ENCODE data around the gene EIF1. TPM values are rescaled to one million over a fixed set of nuclear protein-coding genes. Genes with fewer than 3 reads are reported as not detected.

EIF1 gene
- total and polyA plus RNA-seq, 10 donors, result 313 to 897 (median 613) TPM

DNA sequence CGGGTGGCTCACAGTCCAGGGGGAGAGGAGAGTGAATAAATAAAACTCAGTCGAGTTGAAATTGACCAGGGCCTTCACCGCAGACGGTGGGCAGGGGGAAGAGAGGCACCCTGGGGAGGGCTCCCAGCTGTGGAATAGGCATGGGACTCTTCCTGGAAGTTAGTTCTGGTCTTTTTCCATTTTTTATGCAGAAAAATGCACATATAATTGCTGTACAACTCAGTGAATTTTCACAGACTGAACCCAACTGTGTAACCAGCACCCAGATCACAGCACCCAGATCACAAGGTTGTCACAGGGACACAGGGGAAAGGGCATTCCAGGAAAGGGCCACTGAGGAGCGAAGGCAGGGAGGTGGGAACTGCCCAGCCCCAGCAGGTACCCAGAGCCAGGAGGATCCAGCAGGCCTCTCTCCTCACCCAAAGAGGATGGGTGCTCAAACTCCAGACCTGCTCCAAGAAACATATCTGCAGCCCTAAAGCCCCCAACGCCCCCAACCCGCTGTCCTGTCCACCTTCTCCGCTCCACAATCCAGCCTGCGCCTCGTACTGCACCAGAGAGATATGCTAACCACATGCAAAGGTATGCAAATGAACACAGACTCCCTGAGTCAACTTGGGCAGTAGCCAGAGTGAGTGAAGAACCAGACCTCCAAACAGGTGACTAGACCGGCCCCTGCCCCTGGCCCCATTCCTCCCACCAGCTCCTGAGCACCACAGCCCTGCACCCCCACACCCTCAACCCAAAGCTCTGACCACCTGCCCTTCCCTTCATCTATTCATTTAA, 29.1 kb upstream of the EIF1 start:
- no peak overlapping the region for H3K27ac ChIP-seq
- H3K4me1 ChIP-seq, result peaks cover 2 to 12% (median 6%) of the 10 kb centered on the region in 6 donors
- H3K9me3 ChIP-seq, result no peaks in the 10 kb centered on the region
- intact Hi-C loops (cut with DNase I; ENCODE audit: low total_unique reads), result loop anchor here (5.0 kb wide), 2 partner anchors 107 to 802 kb away; no protein-coding TSS in a partner anchor
- no peak overlapping the region for H3K4me3 ChIP-seq
- DNase-seq, result no peak
- TF ChIP-seq POLR2A (IDR thresholded peaks at IDR 0.05), result no peak
- no peak for TF ChIP-seq POLR2AphosphoS5 (IDR thresholded peaks at IDR 0.05)
- TF ChIP-seq, protein P1, sequence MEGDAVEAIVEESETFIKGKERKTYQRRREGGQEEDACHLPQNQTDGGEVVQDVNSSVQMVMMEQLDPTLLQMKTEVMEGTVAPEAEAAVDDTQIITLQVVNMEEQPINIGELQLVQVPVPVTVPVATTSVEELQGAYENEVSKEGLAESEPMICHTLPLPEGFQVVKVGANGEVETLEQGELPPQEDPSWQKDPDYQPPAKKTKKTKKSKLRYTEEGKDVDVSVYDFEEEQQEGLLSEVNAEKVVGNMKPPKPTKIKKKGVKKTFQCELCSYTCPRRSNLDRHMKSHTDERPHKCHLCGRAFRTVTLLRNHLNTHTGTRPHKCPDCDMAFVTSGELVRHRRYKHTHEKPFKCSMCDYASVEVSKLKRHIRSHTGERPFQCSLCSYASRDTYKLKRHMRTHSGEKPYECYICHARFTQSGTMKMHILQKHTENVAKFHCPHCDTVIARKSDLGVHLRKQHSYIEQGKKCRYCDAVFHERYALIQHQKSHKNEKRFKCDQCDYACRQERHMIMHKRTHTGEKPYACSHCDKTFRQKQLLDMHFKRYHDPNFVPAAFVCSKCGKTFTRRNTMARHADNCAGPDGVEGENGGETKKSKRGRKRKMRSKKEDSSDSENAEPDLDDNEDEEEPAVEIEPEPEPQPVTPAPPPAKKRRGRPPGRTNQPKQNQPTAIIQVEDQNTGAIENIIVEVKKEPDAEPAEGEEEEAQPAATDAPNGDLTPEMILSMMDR (IDR thresholded peaks at IDR 0.05 in 8 of 11, conservative IDR thresholded peaks at IDR 0.05 in 3 of 11), result no peak
- H3K27me3 ChIP-seq (replicated peaks in 1 of 7), result no peaks in the 10 kb centered on the region
- WGBS, 5 donors, result 70 to 90% (median 86%) methylated on average over 11 of the region's 11 CpGs
- H3K36me3 ChIP-seq, result no peaks in the 10 kb centered on the region

DNA sequence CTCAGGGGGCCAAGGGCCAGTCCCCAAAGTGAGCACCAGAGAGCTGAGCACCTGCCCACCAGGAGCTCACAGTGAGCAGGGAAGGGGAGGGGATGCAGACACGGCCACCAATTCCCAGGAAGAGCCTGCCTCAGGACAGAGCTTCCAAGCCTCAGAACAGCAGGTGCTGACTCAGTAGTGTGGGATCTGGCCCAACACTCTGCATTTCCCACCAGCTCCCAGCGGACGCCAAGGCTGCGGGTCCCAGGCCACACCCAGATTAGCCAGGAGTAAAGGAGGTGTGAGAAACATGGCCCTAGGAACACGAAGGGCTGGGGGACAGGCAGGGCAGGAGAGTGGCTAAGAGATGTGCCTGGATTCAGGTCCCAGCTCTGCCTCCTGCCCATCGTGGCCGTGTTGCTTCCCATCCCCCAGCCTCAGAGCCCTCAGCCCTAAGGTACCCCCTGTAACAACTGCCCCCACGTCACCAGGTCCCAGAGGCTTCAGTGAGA, 28.4 kb upstream of the EIF1 start:
- intact Hi-C loops (cut with DNase I; ENCODE audit: low total_unique reads), result loop anchor here (5.0 kb wide), 2 partner anchors 108 to 803 kb away; no protein-coding TSS in a partner anchor

DNA sequence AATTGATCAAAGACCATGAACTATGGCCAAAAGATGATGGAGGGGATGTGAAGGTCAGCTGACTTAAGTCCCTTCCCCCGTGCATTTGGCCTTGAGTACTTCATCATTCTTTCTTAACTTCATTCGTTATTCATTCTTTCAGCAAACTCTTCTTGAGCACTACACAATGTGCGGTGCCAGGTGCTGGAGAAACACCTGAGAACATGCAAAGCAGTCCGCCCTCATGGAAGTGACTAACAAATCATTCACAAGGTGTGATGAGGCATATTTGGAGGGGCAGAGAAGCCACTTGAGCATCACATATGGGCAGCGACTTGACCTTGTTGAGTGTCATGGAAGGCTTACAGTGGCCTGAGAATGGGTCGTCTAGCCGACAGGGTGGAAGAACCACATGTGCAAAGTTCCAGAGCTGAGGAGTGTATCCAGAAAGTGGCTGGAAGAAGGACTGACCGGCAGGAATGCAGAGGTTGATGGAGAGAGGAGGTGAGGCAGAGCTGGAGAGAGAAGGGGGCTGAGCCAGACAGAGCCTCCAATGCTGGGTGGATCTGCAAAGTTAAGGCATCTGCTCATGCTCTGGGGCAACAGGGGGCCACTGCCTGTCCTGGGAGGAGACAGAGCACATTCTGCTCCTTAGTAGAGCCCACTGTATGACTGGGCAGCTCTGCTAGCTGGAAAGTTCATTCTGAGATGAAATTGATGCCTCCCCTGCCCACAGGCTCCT, 25.1 kb upstream of the EIF1 start:
- TF ChIP-seq, protein P1 (IDR thresholded peaks at IDR 0.05 in 8 of 11, conservative IDR thresholded peaks at IDR 0.05 in 3 of 11), result no peak
- TF ChIP-seq POLR2AphosphoS5 (IDR thresholded peaks at IDR 0.05) (no peak), POLR2A (IDR thresholded peaks at IDR 0.05) (no peak)
- 68 to 76% (median 72%) methylated on average over 8 of the region's 8 CpGs for WGBS, 5 donors
- H3K27me3 ChIP-seq (replicated peaks in 1 of 7), result no peaks in the 10 kb centered on the region
- H3K27ac ChIP-seq, result no peak overlapping the region
- DNase-seq, result no peak
- intact Hi-C loops (cut with DNase I; ENCODE audit: low total_unique reads), result loop anchor here (5.0 kb wide), 2 partner anchors 111 to 806 kb away; no protein-coding TSS in a partner anchor
- H3K4me3 ChIP-seq, result no peak overlapping the region
- peaks cover 14 to 52% (median 38%) of the 10 kb centered on the region in 6 donors for H3K4me1 ChIP-seq
- no peaks in the 10 kb centered on the region for H3K9me3 ChIP-seq
- no peaks in the 10 kb centered on the region for H3K36me3 ChIP-seq

More for the DNA sequence above, 28.4 kb upstream of the EIF1 start:
- WGBS, 5 donors, result 56 to 86% (median 79%) methylated on average over 6 to 8 of the region's 8 CpGs
- Histone ChIP-seq H3K9me3 (no peaks in the 10 kb centered on the region), H3K4me1 (peaks cover 2 to 19% (median 7%) of the 10 kb centered on the region in 6 donors), H3K4me3 (no peak overlapping the region), H3K36me3 (no peaks in the 10 kb centered on the region), H3K27ac (no peak overlapping the region), H3K27me3 (replicated peaks in 1 of 7) (no peaks in the 10 kb centered on the region)
- DNase-seq, result no peak
- TF ChIP-seq, protein P1 (IDR thresholded peaks at IDR 0.05 in 8 of 11, conservative IDR thresholded peaks at IDR 0.05 in 3 of 11), result no peak
- TF ChIP-seq POLR2A (IDR thresholded peaks at IDR 0.05), result no peak
- TF ChIP-seq POLR2AphosphoS5 (IDR thresholded peaks at IDR 0.05), result no peak

DNA sequence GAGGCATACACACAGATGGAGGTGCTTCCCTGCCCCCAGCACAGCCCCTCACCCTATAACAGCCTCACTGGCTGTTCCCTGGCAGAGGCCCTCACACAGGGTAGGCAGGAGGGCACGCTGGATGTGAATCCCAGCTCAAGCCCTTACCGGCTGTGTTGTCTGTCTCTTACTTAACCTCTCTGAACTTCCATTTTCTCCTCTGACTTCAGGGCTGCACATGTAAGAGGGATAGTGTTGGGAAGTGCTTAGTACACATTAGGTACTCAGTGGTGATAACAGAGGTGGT, 24.6 kb upstream of the EIF1 start:
- 77 to 91% (median 87%) methylated on average over 2 of the region's 2 CpGs for WGBS, 5 donors
- H3K27ac ChIP-seq, result no peak overlapping the region
- DNase-seq, result no peak
- H3K4me3 ChIP-seq, result no peak overlapping the region
- no peaks in the 10 kb centered on the region for H3K27me3 ChIP-seq (replicated peaks in 1 of 7)
- H3K4me1 ChIP-seq, result peaks cover 14 to 57% (median 38%) of the 10 kb centered on the region in 6 donors
- no peak for TF ChIP-seq POLR2AphosphoS5 (IDR thresholded peaks at IDR 0.05)
- no peak for TF ChIP-seq POLR2A (IDR thresholded peaks at IDR 0.05)
- TF ChIP-seq, protein P1 (IDR thresholded peaks at IDR 0.05 in 8 of 11, conservative IDR thresholded peaks at IDR 0.05 in 3 of 11), result no peak
- intact Hi-C loops (cut with DNase I; ENCODE audit: low total_unique reads), result loop anchor here (5.0 kb wide), 2 partner anchors 112 to 807 kb away; no protein-coding TSS in a partner anchor
- H3K9me3 ChIP-seq, result no peaks in the 10 kb centered on the region
- no peaks in the 10 kb centered on the region for H3K36me3 ChIP-seq
